Endothelial cell of umbilical vein (primary cell): ENCODE results near the gene CD82.

Experiments used
- MAX ChIP-seq: IDR thresholded peaks from 2 replicates; pipeline ENCODE4 v1.6.1; 2011; ENCODE audit not compliant: insufficient read depth, insufficient read length
- POLR2AphosphoS5 ChIP-seq: IDR thresholded peaks from 2 replicates; pipeline ENCODE4 v1.6.1; 2012; ENCODE audit warnings: low read depth, mild to moderate bottlenecking, control low read depth, low read length, moderate library complexity; ENCODE audit not compliant: insufficient read depth

- TF ChIP-seq MAX (no peak), POLR2AphosphoS5 (no peak)
Measured at GRCh38 chr11:44540667-44541066, 24.8 kb upstream of the CD82 start.
